Colonic mucosa (tissue), 4 donors: Measurements from ENCODE around the gene ASCL2. TPM values are rescaled to one million over a fixed set of nuclear protein-coding genes. Genes with fewer than 3 reads are reported as not detected.

ENCODE experiments used
- DNase-seq: peaks from one replicate; pipeline ENCODE4 v3.0.0-alpha.2; 2020
- H3K27ac ChIP-seq: fragments of 200-600 bp; one replicate; pipeline ENCODE4 v1.8.0; 2021
- H3K27me3 ChIP-seq: fragments of 200-600 bp; one replicate; pipeline ENCODE4 v1.8.0; 2021
- H3K36me3 ChIP-seq: fragments of 200-600 bp; one replicate; pipeline ENCODE4 v1.8.0; 2021
- H3K4me1 ChIP-seq: fragments of 200-600 bp; one replicate; pipeline ENCODE4 v1.8.0; 2021; ENCODE audit warnings: mild to moderate bottlenecking
- H3K4me3 ChIP-seq: fragments of 200-600 bp; one replicate; pipeline ENCODE4 v1.8.0; 2021
- H3K9ac ChIP-seq, 2 donors: one replicate each; pipeline ENCODE4 v1.7.0; 2013; ENCODE audit warnings: control low read depth in 2 of 2, low read depth in 2 of 2, low read length in 2 of 2
- H3K9me3 ChIP-seq: fragments of 200-600 bp; one replicate; pipeline ENCODE4 v1.8.0; 2021
- CTCF ChIP-seq: fragments of 200-600 bp; IDR thresholded peaks from one replicate; pipeline ENCODE4 v1.8.0; 2022; ENCODE audit warnings: antibody characterized with exemption, mild to moderate bottlenecking
- intact Hi-C: fragments of 100-400 bp; cut with DNase I; formaldehyde crosslinking; loops from one replicate; pipeline ENCODE4 v1.14.1; 2022
- total RNA-seq, 2 donors: library from RNA; stranded (reverse); fragmentation: NEBNext Ultra II Directional in 1 of 2; extraction: Animal tissue kit (Norgen Biotek cat#: 25700) in 1 of 2; gene quantifications; one replicate each; pipeline ENCODE4 v1.2.1, GENCODE V29; 2021
- donor health status: healthy.
- donor health status: DM: no; HTN: no; CAD: no.
- donor health status: DM: no; HTN: no; CAD: no.

The ASCL2 gene
- total RNA-seq, 2 donors from 2014 or later: 4.8 to 16.4 TPM

- H3K36me3 ChIP-seq: no peaks in the 10 kb centered on the region
- no peak overlapping the region for H3K9ac ChIP-seq
- H3K27me3 ChIP-seq: peaks cover 25% of the 10 kb centered on the region
- H3K4me3 ChIP-seq: no peak overlapping the region
- no peaks in the 10 kb centered on the region for H3K4me1 ChIP-seq
- no peak overlapping the region for H3K27ac ChIP-seq
- no peaks in the 10 kb centered on the region for H3K9me3 ChIP-seq
- no peak for DNase-seq
- no peak for TF ChIP-seq CTCF
- intact Hi-C loops: no loop called here
These were observed 2.9 kb upstream of the ASCL2 start for GRCh38 chr11:2273311-2273710.

GRCh38 chr11:2272946-2273280 lies 2.5 kb upstream of the ASCL2 start:
- Histone ChIP-seq H3K27ac (no peak overlapping the region), H3K9me3 (no peaks in the 10 kb centered on the region), H3K36me3 (no peaks in the 10 kb centered on the region), H3K9ac (no peak overlapping the region), H3K27me3 (peaks cover 29% of the 10 kb centered on the region), H3K4me3 (no peak overlapping the region), H3K4me1 (no peaks in the 10 kb centered on the region)
- no peak for TF ChIP-seq CTCF
- no peak for DNase-seq
- intact Hi-C loops: no loop called here

- Histone ChIP-seq H3K27me3 (peaks cover 30% of the 10 kb centered on the region), H3K9ac (no peak overlapping the region), H3K4me3 (no peak overlapping the region), H3K36me3 (no peaks in the 10 kb centered on the region), H3K9me3 (no peaks in the 10 kb centered on the region), H3K27ac (no peak overlapping the region), H3K4me1 (no peaks in the 10 kb centered on the region)
- DNase-seq: peak; percentile 10
- intact Hi-C loops: no loop called here
- TF ChIP-seq CTCF: no peak
These were observed 2.0 kb upstream of the ASCL2 start for GRCh38 chr11:2272228-2272945.

- intact Hi-C loops: no loop called here
- no peaks in the 10 kb centered on the region for H3K4me1 ChIP-seq
- H3K27me3 ChIP-seq: peaks cover 30% of the 10 kb centered on the region
These were observed 1.2 kb upstream of the ASCL2 start for GRCh38 chr11:2271327-2272227.

GRCh38 chr11:2271077-2271326 lies 614 bp upstream of the ASCL2 start:
- intact Hi-C loops: no loop called here
- no peaks in the 10 kb centered on the region for H3K36me3 ChIP-seq
- no peak for TF ChIP-seq CTCF
- no peaks in the 10 kb centered on the region for H3K4me1 ChIP-seq
- peak; percentile 39 for DNase-seq
- no peaks in the 10 kb centered on the region for H3K9me3 ChIP-seq
- H3K4me3 ChIP-seq: peak overlapping the region; percentile 30
- no peak overlapping the region for H3K9ac ChIP-seq
- peaks cover 30% of the 10 kb centered on the region for H3K27me3 ChIP-seq
- no peak overlapping the region for H3K27ac ChIP-seq

More at GRCh38 chr11:2271327-2272227, 1.2 kb upstream of the ASCL2 start:
- Histone ChIP-seq H3K4me3 (no peak overlapping the region), H3K36me3 (no peaks in the 10 kb centered on the region), H3K9me3 (no peaks in the 10 kb centered on the region), H3K27ac (no peak overlapping the region), H3K9ac (no peak overlapping the region)
- TF ChIP-seq CTCF: no peak
- DNase-seq: peak; percentile 15
